NCI-H146 treated with DMSO at 0.1 percent for 48 hours (cell line): ENCODE measurements around the gene TACR1.
"Not testable (repeated sequence)": the region's sequence is repeated elsewhere in the genome, so short reads cannot be mapped to it uniquely, and the experiment has no call there.

Source experiments
- DNase-seq: peaks from one replicate; lab custom pipeline; 2025; ENCODE audit not compliant: unreplicated experiment; lab: John Stamatoyannopoulos, UW

TACR1 gene

GRCh38 chr2:75146606-75147332 is 52.6 kb downstream of the TACR1 start:
- no peak for DNase-seq

GRCh38 chr2:75146221-75146605 is 53.1 kb downstream of the TACR1 start:
- not testable (repeated sequence) for DNase-seq

- DNase-seq = no peak
Measured at GRCh38 chr2:75142081-75142480, 57.2 kb downstream of the TACR1 start.

GRCh38 chr2:75140288-75140687 is 59.0 kb downstream of the TACR1 start:
- no peak for DNase-seq

- DNase-seq = no peak
Measured at GRCh38 chr2:75139171-75139570, 60.1 kb downstream of the TACR1 start.

- no peak for DNase-seq
Measured at GRCh38 chr2:75138528-75138927, 60.8 kb downstream of the TACR1 start.

- no peak for DNase-seq
Measured at GRCh38 chr2:75135776-75136400, 63.4 kb downstream of the TACR1 start.

- DNase-seq = no peak
Measured at GRCh38 chr2:75134860-75135259, 64.5 kb downstream of the TACR1 start.

- no peak for DNase-seq
Measured at GRCh38 chr2:75133621-75134570, 65.4 kb downstream of the TACR1 start.

- DNase-seq = no peak
Measured at GRCh38 chr2:75130171-75130570, 69.1 kb downstream of the TACR1 start.

GRCh38 chr2:75123876-75124275 is 75.4 kb downstream of the TACR1 start:
- DNase-seq = no peak

GRCh38 chr2:75113231-75113869 is 86.0 kb downstream of the TACR1 start:
- DNase-seq = no peak

GRCh38 chr2:75108937-75109482 is 90.3 kb downstream of the TACR1 start:
- no peak for DNase-seq

- no peak for DNase-seq
Measured at GRCh38 chr2:75102011-75102410, 97.3 kb downstream of the TACR1 start.

- no peak for DNase-seq
Measured at GRCh38 chr2:75100801-75101151, 98.5 kb downstream of the TACR1 start.

- no peak for DNase-seq
Measured at GRCh38 chr2:75100011-75100800, 99.1 kb downstream of the TACR1 start.

- no peak for DNase-seq
Measured at GRCh38 chr2:75099521-75099922, 99.8 kb downstream of the TACR1 start.

- DNase-seq = peak; percentile 29
Measured at GRCh38 chr2:75098856-75099255, 100.5 kb downstream of the TACR1 start.

- DNase-seq = no peak
Measured at GRCh38 chr2:75097831-75098230, 101.5 kb downstream of the TACR1 start.

- DNase-seq = no peak
Measured at GRCh38 chr2:75094405-75094804, 104.9 kb downstream of the TACR1 start.
